Measurements from ENCODE around the gene NR3C1. TPM values are rescaled to one million over a fixed set of nuclear protein-coding genes. Genes with fewer than 3 reads are reported as not detected.

The NR3C1 gene
- total RNA-seq, 1 experiment from 2014 or later = 53.0 TPM

DNA sequence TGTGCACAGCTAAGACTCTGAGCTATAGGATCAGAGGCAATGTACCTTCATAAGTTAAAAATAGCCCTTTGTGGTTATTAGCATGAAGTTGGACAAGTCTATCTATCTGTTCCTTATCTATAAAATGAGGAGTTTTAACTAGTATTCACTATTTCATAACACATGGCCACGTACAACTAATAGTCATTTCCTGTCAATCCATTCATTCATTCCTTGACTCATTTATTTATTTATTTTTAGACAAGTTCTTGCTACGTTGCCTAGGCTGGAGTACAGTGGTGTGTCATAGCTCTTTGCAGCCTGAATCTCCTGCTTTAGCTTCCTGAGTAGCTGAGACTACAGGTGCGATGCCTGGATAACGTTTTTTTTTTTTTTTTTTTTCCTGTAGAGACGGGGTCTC lies 92.1 kb downstream of the NR3C1 start:
- peak; percentile 59 for DNase-seq (ENCODE audit: low read depth)

DNA sequence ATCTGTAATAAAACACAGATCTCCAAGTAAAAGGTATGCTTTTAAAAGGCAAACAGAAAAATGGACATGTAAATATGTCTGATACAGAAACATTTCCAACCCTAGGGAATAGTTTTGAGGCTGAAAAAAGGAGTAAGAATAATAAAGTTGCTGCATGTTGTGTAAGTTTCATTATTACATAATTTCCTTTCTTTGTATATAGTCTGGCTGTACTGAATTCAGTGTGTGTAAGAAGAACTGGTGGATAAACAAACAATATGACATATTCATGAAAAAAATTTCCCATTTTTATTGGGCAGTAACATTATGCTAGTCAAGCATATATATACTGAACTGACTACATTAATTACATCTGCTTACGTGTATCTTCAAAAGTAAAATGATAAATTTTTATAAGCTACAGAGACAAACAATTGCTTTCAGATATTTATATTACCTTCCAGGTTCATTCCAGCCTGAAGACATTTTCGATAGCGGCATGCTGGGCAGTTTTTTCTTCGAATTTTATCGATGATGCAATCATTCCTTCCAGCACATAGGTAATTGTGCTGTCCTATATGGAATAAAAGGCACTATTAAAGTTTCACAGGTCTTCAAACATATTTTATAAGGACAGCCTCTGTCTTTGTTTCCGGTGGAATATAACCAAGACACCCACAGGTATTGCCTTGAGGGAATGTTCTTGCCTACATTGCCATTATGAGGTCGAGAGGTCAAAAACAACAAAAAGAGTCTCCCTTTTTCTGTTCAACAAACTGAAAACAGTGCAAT lies 93.6 kb downstream of the NR3C1 start:
- DNase-seq (ENCODE audit: low read depth) = no peak

DNA sequence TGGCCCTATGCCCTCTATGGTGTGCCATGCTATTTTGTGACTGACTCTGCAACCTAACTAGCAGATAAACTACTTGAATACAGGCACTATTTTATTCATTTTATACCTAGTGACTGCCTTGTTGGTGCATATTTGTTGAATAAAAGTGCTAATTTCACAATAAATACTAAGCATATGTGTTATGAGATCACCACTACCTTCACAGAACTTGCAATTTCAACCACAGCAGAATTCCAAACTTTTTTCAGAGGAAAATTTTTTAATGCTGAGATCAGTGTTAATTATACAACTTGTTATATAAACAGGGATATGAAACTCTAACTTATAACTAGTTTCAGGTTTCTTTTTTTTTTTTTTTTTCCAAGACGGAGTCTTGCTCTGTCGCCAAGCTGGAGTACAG lies 94.8 kb downstream of the NR3C1 start:
- DNase-seq (ENCODE audit: low read depth) = no peak

DNA sequence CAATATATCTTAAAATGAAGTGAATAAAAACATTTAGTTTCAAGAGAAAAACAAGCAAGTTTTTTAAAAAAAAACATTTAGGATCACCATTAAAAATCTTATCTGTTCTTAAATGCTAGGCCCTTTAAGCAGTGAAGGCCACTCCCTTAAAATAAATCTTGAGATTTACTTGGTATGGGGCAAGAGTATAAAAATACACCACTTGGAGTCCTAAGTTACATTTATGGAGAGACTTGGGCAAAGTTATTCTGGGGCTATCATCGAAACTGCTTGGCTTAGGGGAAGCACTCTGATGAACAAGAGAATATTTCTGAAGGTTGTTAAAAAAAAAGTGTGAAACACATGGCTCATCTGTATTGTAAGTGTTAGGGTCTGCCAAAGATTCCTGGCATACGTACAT lies 97.4 kb downstream of the NR3C1 start:
- DNase-seq (ENCODE audit: low read depth) = no peak

DNA sequence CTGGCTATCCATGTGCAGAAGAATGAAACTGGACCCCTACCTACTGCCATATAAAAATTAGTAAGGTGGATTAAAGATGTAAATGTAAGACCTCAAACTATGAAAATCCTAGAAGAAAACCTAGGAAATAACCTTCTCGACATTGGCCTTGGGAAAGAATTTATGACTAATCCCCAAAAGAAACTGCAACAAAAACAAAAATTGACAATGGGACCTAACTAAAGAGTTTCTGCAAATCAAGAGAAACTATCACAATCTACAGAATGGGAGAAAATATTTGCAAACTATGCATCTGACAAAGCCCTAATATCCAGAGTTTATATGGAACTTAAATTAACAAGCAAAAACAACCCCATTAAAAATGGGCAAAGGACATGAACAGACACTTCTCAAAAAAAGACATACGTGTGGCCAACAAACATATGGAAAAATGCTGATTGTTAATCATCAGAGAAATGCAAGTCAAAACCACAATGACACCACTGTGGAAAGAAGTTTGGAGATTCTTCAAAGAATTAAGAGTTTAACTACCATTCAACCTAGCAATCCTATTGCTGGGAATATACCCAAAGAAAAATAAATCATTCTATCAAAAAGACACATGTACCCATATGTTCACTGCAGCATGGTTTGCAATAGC lies 98.5 kb downstream of the NR3C1 start:
- DNase-seq (ENCODE audit: low read depth) = peak; percentile 62

DNA sequence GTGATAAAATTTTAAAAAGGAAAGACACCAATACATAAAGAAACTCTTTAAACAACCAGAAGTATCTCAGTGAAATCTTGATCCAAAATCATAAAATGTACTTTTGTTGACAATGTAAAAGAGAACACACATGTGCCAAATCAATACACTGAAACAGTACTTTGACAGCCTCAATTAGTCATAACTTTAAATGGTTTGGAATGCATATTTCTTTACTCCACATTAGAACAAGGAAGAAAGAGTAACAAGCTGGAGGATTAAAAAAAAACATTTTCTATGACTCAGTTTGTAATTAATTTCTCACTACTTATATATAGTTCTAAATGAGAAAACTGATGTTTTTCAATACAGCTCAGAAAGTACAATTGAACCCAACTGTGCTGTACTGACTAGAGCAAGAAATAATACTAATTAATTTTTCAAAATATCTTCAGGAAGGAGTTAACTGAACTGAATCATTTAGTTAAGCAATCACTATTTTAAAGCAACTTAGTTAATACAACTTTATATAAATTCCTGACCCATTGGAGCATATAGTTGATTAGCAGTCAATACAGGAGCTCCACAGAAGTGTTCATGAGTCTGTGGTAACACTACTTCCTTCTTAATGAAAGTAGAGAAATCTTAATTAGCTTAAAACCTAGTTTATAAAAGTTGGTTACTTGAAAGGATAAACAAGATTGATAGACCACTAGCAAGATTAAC lies 101.0 kb downstream of the NR3C1 start:
- no peak for DNase-seq (ENCODE audit: low read depth)

DNA sequence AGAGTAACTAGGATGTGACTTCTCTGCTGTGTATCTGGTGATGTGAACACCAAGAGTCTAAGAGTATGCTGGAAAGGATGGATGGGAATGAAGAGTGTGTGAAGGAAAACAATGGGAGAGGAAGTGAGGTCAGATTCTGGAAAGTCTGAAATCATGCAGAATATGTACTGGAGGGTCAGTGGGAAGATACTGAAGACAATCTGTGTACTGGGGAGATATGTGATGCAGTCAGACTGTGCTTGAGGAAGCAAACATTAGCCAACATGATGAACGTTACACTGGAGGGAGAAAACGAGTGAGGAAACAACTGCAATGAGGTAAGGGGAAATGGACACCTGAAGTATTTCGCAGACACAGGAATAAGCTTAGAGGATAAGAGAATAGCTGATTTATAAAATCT lies 105.7 kb downstream of the NR3C1 start:
- DNase-seq (ENCODE audit: low read depth) = no peak

DNA sequence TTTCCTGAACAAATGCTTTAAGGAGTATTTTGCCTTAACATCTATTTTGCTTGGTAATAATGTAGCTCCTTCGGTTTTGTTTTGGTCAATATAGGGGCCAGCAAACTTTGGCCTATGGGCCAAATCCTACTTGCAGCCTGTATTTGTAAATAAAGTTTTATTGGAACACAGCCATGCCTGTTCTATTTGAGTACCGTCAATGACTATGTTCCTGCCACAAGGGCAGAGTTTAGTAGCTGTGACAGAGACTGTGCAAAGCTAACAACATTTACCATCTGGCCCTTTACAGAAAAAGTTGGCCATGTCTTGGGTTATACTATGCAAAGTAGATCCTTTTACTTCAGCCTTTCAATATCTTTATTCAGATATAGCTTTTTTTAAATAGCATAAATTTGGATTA lies 113.4 kb downstream of the NR3C1 start:
- DNase-seq (ENCODE audit: low read depth) = no peak

DNA sequence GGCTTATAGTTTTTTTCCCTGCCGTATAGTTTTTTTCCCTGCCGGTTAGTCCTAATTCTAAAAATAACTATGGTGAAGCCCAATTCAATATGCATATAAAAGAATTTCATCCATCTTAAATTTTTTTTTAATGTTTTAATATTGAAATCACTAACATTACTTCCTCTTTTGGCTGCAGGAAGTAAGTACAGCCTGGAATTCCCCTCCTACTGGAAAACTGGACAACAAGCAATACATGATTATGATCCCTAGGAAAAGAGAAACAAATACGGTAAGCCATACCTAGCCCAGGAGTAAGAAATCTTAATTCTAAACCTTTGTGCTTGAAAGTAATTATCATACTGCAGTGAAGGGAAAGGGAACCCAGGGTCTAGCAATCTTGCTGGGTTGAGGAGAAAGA lies 119.0 kb downstream of the NR3C1 start:
- no peak for DNase-seq (ENCODE audit: low read depth)

DNA sequence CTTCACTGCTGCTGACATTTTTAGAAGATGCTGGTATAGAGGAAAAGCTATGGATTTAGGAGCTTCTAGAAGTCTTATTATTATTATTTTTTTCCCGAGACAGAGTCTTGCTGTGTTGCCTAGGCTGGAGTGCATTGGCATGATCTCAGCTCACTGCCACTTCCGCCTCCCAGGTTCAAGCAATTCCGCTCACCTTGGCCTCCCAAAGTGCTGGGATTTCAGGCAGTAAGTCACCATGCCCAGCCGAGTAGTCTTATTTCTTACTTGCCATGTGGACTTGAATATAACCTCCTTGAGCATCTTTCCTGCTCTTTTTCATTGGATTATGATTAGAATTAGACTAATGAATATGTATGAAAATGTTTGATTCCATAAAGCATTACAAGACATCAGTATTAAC lies 119.5 kb downstream of the NR3C1 start:
- DNase-seq (ENCODE audit: low read depth) = no peak

DNA sequence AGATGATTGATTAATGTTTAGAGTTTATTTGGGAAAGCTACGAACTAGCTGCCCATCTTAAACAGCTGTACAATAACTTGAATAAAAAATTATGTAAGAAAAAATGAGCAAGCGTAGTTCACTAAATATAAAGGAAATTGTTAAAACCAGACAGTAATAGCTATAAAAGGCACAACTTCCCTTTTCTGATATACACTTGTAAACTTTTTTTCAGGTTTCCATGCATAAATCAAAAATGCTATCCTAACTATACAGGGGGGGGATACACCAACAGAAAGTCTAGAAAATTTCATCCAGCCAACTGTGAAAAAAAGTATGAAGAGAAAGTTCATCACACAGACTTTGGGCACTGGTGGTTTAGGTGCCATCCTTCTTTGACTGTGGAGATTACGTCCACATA lies 122.3 kb downstream of the NR3C1 start:
- DNase-seq (ENCODE audit: low read depth) = no peak

DNA sequence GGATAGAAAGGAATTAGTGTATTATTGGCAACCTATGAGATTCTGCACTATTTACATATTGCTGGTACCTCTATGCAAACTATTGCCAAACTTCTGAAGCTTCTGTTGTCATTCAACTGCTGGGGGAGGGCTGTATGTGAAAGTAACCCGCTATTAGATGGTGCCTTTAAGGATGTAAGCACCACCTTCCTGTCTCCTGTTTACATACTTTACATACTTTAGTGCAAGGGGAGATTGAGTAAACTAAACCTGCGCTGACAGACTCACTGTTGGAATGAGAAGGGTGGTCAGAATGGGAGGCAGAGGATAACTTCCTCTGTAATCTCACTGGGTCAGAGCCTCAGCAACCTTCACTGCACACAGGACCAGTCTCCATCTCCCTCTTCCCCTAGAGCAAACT lies 123.8 kb downstream of the NR3C1 start:
- no peak for DNase-seq (ENCODE audit: low read depth)

DNA sequence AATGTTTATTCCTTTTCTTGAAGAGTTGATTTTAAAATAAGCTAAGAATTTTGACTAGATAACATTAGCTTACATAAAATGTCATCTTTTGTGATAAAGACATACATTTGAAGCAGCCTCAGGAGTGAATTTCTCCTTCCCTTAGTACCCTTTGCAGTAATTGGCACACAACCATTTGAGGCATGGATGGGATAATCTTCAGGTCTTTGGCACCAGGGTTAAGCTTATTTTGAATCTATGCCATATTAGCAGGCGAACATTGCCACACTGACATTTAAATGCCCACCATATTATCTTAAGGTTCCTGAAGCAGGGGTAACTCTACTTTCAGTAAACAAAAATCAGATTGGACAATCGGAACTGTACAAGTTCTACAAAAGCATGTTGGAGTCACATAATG lies 126.0 kb downstream of the NR3C1 start:
- no peak for DNase-seq (ENCODE audit: low read depth)

DNA sequence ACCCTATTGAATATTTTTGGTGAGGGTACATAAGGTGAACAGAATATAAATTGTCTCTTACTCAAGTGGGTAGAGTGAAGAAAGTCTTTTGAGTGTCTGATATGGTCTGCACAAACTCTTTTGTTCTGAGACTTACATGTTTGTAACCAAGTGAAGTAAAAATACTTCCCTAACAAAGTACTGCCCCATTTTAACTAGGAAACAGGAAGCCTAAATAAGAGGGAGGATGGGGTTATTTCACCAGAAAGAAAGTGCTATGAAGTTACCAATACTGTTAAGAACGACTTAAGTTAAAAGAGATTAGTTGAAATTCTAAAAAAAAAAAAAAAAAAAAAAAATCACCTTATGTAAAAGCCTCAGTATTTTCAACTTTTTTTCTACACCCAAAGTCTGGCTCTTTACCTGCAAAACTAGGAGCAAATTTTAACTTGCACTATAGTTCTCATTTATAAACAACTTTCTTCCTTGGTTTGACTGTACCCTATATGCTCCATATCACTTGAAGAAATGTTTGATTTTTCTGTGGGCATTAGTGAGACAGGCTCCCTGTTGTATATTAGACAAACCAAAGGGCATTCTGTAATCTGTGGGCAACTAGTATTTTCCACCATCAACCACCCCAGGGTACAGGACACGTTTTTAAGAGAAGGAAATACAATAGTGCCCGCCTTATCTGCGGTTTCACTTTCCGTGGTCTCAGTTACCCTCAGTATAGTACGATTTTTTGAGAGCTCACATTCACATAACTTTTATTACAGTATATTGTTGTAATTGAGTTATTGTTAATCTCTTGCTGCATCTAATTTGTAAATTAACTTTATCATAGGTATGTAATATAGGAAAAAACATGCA lies 127.7 kb downstream of the NR3C1 start:
- no peak for DNase-seq (ENCODE audit: low read depth)

DNA sequence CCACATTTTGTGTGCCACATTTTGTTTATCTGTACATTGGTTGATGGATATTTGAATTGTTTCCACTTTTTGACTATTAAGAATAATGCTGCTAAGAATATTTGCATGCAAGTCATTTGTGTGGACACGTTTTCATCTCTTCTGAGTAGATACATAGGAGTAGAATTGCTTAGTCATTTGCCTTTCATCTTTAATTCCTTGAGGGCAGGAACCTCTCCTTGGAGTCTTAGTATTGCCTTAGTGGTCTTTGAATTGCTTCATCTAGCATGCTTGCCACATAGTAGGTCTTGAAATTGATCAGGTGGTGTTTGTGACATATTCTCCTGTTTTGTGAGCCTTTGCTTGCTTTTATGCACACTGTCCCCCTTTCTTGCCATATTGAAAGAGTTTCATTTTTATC lies 128.5 kb downstream of the NR3C1 start:
- peak; percentile 16 for DNase-seq (ENCODE audit: low read depth)

DNA sequence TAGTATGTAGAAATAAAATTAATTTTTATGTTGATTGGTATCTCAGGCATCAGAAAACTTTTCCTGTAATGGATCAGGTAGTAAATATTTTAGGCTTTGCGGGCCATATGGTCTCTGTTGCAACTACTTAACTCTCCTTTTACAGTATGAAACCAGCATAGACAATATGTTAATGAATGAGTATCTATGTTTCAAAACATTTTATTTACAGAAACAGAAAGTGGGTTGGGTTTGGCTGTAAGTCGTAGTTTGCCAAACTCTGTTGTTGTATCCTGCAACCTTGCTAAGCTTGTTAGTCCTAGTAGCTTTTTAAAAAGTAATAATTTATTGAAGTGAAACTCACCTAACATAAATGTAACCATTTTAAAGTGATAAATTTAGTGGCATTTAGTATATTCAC lies 132.1 kb downstream of the NR3C1 start:
- no peak for DNase-seq (ENCODE audit: low read depth)

DNA sequence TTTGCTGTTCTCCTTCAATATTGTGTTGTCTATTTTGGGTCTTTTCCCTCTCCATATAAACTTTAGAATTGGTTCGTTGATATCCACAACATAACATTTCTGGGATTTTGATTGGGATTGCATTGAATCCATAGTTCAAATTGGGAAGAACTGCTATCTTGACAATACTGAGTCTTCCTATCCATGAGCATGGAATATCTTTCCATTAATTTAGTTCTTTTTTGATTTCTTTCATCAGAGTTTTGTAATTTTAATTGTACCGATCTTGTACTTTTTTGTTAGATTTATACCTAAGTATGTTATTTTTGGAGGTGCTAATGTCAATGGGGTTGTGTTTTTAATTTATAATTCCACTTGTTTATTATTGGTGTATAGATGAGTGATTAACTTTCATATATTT lies 135.1 kb downstream of the NR3C1 start:
- DNase-seq (ENCODE audit: low read depth) = no peak

DNA sequence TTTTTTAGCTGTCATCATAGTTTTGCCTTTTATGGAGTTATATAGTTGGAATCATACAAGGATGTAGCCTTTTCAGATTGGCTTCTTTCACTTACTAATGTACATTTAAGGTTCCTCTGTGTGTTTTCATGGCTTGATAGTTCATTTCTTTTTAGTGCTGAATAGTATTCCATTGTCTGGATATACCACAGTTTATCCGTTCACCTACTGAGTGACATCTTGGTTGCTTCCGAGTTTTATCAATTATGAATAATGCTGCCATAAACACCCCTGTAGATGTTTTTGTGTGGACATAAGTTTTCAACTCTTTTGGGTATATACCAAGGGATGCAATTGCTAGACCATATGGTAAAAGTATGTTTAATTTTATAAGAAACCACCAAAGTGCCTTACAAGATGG lies 136.3 kb downstream of the NR3C1 start:
- DNase-seq (ENCODE audit: low read depth) = no peak

DNA sequence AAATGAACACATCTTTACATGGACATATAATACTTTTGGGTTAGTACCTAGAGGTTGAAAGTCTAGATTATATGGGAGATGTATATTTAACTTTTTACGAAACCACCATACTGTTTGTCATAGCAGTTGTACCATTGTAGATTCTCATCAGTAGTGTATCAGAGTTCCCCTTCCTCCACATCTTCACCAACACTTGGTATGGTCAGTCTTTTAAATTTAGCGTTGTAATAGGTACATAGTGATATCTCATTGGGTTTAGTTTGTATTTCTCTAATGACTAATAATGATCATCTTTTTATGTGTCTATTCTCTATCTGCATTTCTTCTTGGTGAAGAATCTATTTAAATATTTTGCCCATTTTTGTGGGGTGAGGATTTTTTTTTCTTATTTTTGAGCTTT lies 137.5 kb downstream of the NR3C1 start:
- no peak for DNase-seq (ENCODE audit: low read depth)

DNA sequence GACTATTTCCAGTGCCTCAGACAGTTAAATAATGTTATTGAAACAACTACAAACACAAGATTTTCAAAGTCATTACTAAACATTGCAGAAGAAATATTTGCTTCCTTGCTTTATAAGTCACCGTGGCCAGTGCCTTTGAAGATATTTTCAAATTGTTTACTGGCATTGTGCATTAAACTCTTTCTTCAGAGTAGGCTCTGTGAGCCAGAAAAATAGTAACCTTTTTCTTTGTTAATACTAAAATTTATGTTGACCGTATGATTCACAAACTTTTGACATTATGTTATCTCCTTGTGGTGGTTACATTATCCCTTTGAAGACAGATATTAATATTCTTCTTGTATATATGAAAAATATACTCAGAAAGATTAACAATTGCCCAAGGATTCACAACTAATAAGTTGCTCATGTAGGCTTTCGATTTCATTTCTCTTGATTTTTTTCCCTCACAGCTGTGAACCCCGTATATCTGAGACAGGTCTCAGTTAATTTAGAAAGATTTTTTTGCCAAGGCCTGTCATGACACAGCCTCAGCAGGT lies 140.1 kb downstream of the NR3C1 start:
- DNase-seq (ENCODE audit: low read depth) = no peak

DNA sequence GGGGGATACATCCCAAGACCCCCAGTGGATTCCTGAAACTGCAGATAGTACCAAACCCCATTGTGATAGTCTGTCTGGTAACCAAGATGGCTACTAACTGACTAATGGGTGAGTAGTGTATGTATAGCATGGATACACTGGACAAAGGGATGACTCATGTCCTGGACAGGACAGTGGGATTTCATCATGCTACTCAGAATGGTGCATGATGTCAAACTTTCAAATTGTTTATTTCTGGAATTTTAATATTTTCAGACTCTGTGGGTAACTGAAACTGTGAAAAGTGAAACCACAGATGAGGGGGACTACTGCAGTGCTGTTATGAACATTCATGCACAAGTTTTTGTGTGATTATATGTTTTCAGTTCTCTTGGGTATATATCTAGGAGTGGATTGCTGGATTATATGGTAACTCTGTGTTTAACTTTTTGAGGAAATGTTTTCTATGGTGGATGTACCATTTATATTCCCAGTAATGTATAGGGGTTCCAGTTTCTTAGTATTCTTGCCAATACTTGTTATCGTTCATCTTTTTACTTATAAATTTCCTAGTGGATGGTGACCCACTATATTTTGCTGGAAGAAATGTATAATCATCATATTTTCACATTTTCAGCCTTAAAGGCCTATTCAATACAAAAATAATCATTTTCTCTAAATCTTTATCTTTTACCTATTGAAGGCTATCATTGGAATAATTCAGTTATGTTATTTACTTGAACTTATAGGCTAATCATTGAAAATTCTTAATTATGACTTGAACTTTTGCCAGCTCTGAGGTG lies 140.9 kb downstream of the NR3C1 start:
- DNase-seq (ENCODE audit: low read depth) = peak; percentile 85
